NCI-H2227 treated with DMSO at 0.1 percent for 48 hours (cell line): ENCODE data around the gene CENATAC.
"Not testable (repeated sequence)": the region's sequence is repeated elsewhere in the genome, so short reads cannot be mapped to it uniquely, and the experiment has no call there.

Experiments used
- DNase-seq: peaks from one replicate; lab custom pipeline; 2025; lab: John Stamatoyannopoulos, UW

The CENATAC gene

DNA sequence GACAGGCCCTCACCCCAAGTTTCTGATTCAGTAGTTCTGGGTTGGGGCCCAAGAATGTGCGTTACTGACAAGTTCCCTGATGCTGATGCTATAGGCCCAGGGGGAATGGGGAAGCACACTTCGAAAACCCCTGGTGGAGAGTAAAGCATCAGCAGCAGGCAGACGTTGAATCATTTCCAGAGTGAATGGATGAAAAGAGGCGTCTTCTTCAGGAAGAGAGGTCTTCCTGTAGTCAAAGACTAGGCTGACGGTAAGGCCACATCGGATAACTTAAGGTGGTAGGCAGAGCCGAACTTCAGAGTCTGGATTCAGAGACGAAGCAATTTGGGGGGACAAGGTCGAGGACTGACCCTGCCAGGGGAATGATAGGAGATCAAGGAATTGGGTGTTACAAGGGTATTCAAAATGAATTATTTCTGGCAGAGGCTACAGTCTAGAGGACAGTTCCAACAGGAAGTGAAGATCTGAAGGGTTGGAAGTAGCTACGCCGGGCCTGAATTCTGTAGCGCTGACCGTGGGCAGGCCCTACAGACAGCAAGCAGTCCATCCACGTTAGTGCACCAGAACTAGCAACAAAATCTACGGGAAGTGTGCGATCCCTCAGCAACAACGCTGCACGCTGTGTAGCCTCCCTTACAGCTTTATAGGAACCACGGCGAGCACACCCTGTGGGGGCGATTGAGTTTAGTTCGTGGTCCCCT lies 862 bp upstream of the CENATAC start:
- DNase-seq, result no peak

DNA sequence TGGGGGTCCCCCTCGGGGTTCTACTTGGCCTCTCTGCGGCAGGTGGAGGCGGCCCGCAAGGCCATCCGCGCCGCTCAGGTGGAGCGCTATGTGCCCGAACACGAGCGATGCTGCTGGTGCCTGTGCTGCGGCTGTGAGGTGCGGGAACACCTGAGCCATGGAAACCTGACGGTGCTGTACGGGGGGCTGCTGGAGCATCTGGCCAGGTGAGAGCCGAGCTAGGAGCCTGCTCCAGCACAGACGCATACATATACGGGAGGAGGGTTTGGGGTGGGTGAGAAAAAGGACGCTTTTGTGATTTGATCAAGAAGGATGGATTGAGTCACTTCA lies 415 bp downstream of the CENATAC start:
- no peak for DNase-seq

DNA sequence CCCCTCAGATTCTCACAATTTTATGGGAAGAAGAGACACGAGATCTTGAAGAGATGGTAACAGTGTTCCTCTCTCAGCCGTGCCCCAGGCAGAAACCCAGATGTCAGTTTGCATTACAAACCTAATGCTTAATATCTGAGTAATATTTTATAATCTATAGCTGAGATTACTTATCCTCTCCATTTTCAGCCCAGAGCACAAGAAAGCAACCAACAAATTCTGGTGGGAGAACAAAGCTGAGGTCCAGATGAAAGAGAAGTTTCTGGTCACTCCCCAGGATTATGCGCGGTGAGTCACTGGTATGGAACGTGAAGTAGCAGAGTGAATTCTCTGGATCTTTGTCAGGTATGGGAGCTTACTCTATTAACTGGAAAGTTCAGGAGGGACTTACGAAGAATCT lies 884 bp downstream of the CENATAC start:
- no peak for DNase-seq

DNA sequence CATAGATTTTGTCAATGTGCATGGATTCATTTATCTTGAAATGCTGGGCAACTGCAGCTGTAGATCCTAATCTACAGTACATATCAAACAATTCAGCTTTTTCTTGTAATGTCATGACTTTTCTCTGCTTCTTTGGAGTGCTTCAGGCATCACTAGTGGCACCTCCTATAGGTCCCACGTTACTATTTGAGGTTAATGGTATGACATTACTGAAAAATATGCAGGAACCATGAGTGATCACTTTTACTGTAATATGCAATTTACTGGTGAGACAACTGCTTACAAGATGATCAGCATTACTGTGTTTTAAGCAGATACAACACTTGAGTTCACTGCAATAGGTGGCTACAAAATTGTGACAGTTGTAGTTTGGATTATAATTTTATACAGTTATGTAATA lies 3.0 kb downstream of the CENATAC start:
- no peak for DNase-seq

DNA sequence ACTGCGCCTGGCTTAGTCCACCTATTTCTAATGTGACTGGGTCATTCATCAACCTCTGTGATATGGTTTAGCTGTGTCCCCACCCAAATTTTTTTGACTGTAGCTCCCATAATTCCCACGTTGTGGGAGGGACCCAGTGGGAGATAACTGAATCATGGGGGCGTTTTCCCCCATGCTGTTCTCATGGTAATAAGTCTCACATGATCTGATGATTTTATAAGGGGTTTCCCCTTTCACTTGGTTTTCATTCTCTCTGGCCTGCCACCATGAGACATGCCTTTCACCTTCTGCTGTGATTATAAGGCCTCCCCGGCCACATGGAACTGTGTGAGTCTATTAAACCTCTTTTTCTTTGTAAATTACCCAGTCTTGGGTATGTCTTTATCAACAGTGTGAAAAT lies 8.7 kb downstream of the CENATAC start:
- no peak for DNase-seq

DNA sequence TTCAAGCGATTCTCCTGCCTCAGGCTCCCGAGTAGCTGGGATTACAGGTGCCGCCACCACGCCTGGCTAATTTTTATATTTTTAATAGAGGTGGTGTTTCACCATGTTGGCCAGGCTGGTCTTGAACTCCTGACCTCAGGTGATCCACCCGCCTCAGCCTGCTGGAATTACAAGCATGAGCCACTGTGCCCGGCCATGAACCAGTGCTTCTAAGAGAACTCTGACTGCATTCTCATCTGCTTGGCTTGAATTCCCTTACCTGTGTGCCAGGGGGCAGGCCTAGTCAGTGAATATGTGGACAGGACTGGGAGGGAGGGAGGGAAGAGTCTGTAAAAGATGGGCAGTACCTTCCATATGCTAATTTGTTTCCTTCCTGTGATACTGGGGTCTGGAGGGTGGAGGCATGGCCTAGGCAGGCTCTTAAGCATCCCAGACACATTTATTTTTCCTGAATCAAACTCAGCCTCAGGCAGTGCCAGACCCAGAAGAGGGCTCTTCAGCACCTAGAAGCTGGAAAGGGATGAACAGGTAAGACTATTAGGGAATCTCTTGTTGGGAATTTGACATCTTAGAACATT lies 13.6 kb downstream of the CENATAC start:
- no peak for DNase-seq

DNA sequence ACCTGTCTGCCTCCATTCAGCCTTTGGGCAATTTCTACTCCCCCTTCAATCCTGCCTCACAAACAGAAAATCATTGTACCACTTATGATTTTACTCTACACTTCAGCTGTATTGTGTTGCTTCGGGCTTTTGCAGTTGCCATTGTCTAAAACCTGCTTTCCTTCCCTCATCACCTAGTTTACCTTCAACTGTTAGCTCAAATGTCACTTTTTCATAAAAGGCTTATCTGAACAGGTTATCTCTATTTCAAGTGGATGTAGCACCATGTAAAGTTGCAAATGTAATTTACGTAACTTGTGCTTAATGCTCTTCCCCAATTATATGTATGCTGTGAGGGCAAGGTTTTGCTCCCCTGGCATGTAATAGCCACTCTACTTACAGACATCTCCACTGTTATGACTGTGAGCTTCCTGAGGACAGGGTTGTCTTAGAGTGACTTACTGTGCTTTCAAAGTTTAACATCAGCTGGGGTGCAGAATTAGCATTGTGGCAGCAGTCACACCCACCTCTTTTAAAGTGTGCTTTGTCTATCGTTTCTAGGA lies 14.8 kb downstream of the CENATAC start:
- DNase-seq, result no peak

DNA sequence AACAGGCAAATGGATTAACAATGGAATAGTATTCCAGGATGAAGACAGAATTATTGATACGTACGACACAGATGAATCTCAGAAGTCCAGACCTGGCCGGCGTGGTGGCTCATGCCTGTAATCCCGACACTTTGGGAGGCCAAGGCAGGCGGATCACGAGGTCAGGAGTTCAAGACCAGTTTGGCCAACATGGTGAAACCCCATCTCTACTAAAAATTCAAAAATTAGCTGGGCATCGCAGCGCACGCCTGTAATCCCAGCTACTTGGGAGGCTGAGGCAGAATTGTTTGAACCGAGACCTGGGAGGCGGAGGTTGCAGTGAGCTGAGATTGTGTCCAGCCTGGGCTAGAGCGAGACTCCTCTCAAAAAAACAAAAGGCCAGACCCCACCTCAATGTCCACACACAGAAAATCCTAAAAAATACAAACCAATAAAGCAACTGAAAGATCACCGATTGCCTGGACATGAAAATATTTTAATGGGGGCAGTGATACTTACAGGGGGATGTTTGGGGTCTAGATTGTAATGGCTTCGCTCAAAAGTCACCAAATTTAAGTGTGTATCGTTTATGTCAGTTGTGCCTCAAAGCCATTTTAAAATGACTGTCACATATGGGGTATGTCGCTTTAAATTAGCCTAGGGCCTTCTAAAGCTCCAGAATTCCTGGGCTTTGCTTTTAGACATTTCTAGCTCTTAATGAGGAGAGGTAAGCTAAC lies 16.4 kb downstream of the CENATAC start:
- DNase-seq, result no peak

DNA sequence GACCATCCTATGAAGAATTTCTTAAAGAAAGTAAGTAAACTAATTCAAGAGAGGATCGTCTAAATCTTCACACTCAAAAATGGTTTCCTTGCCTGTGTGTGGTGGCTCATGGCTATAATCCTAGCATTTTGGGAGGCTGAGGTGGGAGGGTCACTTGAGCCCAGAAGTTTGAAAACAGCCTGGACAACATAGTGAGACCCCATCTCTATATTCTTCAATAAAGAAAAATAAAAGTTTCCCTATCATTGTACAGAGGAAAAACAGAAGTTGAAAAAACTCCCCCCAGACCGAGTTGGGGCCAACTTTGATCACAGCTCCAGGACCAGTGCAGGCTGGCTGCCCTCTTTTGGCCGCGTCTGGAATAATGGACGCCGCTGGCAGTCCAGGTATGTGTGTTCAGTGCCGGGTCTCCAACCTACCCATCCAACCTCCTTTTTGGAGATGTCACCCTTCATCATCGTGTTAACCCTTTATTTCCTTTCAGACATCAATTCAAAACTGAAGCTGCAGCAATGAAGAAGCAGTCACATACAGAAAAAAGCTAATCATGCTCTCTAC lies 17.2 kb downstream of the CENATAC start:
- DNase-seq, result no peak

DNA sequence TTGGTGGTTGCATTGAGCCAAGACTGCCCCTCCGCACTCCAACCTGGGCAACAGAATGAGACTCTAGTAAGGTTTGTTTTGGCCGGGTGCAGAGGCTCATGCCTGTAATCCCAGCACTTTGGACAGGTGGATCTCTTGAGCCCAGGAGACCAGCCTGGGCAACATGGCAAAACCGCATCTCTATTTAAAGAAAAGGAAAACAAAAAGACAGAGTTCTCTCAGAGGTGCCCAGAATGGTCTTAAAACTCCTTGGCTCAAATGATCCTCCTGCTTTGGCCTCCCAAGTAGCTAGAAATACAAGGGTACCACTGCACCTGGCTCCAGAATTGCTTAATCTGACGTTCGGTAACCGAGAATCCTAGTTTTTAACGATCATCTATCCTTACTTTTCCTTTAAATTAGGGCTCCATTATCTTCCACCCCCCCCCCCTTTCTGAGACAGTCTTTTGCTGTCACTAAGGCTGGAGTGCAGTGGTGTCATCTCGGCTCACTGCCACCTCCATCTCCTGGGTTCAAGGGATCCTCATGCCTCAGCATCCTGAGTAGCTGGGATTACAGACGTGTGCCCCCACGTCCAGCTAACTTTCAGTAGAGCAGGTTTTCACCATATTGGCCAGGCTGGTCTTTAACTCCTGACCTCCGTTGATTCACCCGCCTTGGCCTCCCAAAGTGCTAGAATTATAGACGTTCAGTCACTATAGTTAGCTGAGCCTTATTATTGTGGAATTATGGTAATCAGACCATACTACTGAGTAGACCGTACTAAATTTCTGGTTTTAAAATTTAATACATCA lies 18.5 kb downstream of the CENATAC start:
- DNase-seq, result no peak

DNA sequence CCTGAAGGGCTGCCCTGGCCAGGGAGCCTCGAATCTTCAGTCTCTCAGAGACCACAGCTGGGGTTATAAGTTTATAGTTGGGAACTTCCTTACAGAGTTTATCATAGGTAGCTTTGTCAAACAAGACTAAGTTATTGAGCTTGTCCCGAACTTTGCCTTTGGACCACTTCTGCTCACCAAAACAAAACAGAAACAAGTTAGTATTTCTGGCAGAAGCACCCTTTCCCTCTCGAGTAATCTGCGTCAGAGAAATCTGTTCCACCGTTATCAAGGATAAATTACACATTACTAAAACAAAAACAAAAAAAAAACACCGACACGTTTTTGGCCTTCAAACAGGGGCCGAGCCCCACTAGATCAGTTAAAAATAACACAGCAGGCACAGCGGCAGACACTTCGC lies 19.4 kb downstream of the CENATAC start:
- DNase-seq, result not testable (repeated sequence)

DNA sequence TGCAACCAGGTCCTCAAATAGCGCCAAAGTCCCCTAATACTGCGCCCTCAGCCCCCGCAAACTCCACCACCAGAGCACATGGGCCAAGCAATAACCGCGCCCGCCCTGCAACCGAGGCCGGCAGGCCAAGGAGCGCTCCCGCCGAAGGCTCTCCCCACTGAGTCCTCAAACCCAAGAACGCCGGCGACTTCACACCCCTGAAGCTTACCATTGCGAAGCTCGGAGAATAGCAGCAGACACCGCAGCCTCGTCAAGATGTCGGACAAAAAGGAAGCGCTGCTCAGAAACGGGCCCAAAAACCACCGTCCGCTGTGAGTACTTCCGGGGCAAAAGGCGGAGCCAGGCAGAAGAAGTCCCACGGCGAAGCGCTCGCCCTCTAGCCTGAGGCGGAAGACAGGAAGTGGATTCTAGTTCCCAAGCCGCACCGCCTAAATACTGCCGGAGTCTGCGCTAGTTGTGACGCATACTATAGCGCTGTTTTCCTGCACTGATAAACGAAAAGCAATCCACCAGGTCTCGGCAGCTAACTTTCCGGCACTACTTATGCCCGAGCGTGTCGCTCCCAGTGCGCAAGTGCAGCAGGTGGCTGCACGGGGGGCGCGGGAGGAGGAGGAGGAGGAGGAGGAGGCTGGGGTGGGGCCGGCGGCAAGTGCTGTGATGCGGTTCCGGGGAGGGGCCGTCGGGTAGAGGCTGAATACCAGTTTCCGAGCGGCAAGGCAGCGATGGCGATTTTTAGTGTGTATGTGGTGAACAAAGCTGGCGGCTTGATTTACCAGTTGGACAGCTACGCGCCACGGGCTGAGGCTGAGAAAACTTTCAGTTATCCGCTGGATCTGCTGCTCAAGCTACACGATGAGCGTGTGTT lies 20.4 kb downstream of the CENATAC start, which contains the start of the genes RPS25 and TRAPPC4:
Gene RPS25 (minus strand): TSS at position 270 of the 865 bp plus-strand sequence. CDS start 59 bp downstream, at position 211.
Gene TRAPPC4 (plus strand): TSS at position 693 of the 865 bp plus-strand sequence. CDS start 30 bp downstream, at position 723.
- DNase-seq, result peak; percentile 93

DNA sequence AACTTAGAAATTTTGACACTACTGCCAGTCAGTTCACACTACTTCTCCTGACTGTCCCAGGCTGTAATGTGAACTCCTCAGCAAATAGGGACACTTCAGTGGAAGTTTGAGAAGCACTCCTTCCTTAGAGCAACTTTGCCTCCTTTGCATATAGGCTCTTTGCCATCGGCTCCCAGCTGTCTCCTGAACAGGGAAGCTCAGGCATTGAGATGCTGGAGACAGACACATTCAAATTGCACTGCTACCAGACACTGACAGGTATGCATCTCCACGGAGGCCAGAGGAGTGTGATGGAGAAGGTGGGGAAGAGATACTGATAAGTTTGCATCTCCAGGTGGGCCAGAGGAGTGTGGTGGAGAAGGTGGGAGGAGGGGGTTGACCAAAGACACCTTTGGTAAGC lies 22.1 kb downstream of the CENATAC start:
- DNase-seq, result no peak

DNA sequence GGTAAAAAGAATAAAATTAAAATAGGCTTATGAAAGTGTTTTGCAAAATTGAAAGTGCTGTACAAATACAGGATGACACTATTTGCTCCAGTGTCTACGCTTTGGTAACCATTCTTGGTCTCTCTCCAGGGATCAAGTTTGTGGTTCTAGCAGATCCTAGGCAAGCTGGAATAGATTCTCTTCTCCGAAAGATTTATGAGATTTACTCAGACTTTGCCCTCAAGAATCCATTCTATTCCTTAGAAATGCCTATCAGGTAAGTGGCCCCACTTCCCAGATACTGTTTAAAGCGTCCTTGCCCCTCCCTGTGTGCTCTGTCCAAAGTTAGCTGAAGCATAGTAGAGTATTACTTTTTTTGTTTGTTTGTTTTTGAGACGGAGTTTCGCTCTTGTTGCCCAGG lies 23.7 kb downstream of the CENATAC start:
- DNase-seq, result no peak

DNA sequence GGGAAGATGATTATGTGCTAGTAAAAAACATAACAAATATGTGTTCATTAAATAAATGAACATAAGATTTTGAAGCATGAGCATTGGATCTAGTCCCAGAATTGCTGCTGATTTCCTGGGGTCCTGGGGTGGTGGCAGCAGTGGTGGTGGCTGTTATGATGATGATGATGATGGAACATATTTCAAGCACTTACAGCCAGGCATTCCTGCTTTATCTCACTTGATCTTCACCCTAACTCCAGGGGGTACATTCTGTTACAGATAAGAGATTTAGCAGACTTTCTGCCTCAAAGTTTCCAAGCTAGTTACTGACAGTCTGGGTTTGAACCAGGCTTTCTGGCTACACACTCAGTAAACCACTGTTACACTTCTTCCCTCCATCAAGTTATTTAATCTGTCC lies 25.8 kb downstream of the CENATAC start:
- DNase-seq, result no peak

DNA sequence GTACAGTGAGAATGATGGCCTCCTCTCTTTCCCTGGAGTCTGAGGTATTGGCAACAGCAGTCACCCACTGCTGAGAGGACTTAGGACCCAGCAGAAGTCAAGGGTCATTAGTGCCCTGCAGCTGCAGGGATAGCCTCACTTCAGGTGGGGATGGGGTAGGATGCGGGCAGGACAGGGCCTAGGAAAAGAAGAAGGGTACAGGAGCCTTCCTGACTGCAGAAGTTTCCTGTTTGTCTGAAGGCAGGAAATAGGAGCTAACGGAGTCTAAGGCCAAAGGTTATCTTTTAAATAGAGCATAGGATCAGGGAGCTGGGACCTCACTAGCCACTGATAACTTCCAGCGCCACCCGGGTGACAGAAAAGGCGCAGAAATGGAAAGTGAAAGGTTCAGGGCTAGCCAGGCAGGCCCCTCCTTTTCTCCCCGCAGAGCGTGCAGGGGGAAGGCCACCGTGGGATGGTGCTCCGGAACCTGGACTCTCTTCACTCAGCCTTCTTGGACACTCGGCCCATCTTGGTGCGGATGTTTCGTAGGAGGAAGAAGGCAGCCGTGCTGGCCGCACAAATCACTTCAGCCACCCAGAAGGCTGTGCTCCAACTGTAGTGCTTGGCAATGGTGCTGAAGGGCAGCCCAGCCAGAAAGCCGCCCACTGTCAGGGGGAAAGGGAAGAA lies 26.6 kb downstream of the CENATAC start:
- DNase-seq, result no peak

DNA sequence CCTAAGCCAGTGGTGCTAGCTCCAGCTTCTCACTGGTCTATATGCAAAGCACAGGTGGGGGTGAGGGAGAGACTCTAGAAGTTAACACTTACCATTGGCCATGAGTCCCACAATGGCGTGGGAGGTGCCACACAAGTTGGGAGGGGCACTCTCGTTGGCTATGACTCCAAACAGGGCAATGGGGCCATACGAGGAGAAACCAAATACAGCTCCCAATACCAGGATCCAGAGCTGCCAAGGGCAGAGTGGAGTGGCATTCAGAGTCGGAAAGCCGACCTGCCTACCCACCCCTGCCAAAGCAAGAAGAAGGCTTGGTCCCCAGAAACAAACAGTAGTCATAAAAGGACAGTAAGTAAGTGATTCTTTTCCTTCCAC lies 27.1 kb downstream of the CENATAC start:
- DNase-seq, result no peak

DNA sequence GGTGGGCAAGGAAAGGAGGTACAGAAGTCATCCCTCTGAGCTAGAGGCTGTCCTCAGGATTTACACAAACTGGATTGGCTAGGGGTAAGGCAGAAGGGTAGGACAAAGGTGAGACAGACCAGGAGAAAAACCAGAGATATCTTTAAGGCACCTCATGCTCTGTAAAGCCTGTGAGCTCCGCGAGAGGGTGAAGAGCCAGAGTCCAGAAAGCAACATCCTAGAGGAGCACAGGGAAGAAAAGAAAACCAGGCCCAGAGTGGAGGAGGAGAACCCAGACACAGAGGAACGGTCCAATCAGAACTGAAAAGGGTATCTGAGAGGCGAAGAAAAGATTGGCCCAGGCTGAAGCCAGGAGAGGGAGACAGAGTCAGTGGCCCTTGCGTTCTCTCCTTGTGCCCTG lies 27.6 kb downstream of the CENATAC start:
- no peak for DNase-seq

DNA sequence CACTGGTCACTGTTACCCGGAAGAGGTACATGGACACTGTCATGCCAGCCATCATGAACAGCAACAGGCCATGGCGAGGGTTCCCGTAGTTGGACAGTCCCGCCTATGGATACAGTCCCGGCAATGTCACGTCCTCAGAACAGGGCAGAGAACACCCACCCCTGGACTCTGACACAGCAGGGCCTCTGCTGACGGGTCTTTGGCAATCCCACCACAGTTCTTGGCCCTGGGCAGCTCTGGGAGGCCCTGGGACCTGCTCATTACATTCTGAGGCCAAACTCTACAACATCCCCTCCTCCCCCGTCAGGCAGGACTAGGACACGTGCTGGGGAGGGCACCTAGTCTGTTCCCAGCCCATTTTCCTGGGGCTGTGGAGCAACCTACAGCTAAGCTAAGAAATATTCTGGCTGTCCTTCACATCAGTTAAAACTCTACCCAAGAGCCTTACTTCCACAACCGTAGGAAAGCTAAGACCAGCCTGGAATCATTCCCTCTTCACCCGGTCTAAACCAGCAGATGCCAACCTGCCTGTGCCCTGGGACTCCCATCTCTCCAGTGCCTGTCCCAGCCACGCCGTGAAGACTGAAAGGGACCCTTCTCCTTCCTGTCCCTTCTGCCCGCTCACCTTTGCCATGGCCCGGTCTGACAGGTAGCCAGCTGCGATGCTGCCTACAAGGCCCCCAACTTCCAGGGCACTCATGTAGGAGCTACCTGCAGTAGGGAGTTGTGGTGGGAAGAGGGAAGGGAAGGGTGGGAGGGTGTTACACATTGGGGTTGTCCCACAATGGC lies 28.2 kb downstream of the CENATAC start:
- no peak for DNase-seq

DNA sequence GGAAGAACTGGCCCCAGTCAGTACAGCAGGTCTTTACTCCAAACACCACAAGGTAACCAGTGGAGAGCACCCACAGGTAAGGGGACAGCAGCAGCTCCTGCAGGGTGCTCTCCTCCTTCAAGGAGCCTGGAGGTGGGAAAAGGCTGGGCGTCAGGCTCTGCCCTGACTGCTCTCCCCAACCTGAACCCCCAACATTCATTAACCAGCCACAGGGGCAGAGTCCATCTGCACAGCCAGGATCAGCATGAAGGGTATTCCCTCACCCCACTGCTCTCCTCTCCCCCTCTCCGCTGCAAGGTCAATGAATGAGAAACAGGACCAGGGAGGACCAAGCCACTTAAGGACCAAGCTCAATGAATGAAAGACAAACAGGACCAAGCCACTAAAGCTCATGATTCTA lies 29.0 kb downstream of the CENATAC start:
- DNase-seq, result no peak
